GM12878 (cell line): ENCODE results near the gene DNAI7.

ENCODE experiments used
- CTCF ChIP-seq, 3 experiments: IDR thresholded peaks in 2 of 3; conservative IDR thresholded peaks in 1 of 3; 2 replicates each; pipeline ENCODE4 v1.5.1; 2011; ENCODE audit warnings: low read depth in 3 of 3, low read length in 3 of 3, mild to moderate bottlenecking in 3 of 3, control low read depth in 2 of 3, moderate library complexity in 2 of 3, inconsistent platforms in 1 of 3, mixed read lengths in 1 of 3; ENCODE audit not compliant: control insufficient read depth in 2 of 3, insufficient read depth in 1 of 3; ENCODE audit errors: extremely low read depth in 1 of 3
- HDGF ChIP-seq: fragments of 450-650 bp; IDR thresholded peaks from 2 replicates; pipeline ENCODE4 v1.6.1; 2016; ENCODE audit warnings: antibody characterized with exemption
- POLR2A ChIP-seq: IDR thresholded peaks from 2 replicates; pipeline ENCODE4 v1.6.1; 2011; ENCODE audit warnings: low read depth, mild to moderate bottlenecking, low read length
- RELA ChIP-seq: fragments of 450-650 bp; IDR thresholded peaks from 2 replicates; pipeline ENCODE4 v1.8.0; 2014; ENCODE audit warnings: borderline replicate concordance; ENCODE audit not compliant: partially characterized antibody
- SREBF2 ChIP-seq: IDR thresholded peaks from 2 replicates; pipeline ENCODE4 v1.6.1; 2012; ENCODE audit warnings: mild to moderate bottlenecking, low read length
- SRF ChIP-seq, 2 experiments: IDR thresholded peaks; 2 replicates each; pipeline ENCODE4 v1.6.1; 2011; ENCODE audit warnings: low read depth in 2 of 2, low read length in 2 of 2, mild to moderate bottlenecking in 1 of 2, moderate library complexity in 1 of 2
- STAT3 ChIP-seq: IDR thresholded peaks from 2 replicates; pipeline ENCODE4 v1.6.1; 2011; ENCODE audit warnings: low read depth, low read length, improper control_type of control experiment
- ZNF217 ChIP-seq: fragments of 450-650 bp; IDR thresholded peaks from 2 replicates; pipeline ENCODE4 v1.6.1; 2017; ENCODE audit warnings: antibody characterized with exemption, mild to moderate bottlenecking
- TF ChIP-seq, protein P1 (sequence below): IDR thresholded peaks from 2 replicates; pipeline ENCODE4 v1.6.1; 2012; ENCODE audit warnings: low read depth, low read length, improper control_type of control experiment

GRCh38 chr12:25102402-25102801 is 92.6 kb downstream of the DNAI7 start:
- TF ChIP-seq POLR2A (no peak), ZNF217 (no peak), RELA (no peak), CTCF (IDR thresholded peaks at IDR 0.05 in 2 of 3, conservative IDR thresholded peaks at IDR 0.05 in 1 of 3; ENCODE audit: control insufficient read depth in 2 of 3, extremely low read depth in 1 of 3, insufficient read depth in 1 of 3, low read depth in 3 of 3, low read length in 3 of 3) (no peak), SRF (IDR thresholded peaks at IDR 0.05; ENCODE audit: low read depth in 2 of 2, low read length in 2 of 2) (no peak), HDGF (no peak), STAT3 (no peak), SREBF2 (no peak)
- TF ChIP-seq, protein P1, sequence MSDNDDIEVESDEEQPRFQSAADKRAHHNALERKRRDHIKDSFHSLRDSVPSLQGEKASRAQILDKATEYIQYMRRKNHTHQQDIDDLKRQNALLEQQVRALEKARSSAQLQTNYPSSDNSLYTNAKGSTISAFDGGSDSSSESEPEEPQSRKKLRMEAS = no peak
